ENCODE data around the gene RBM23. TPM values are rescaled to one million over a fixed set of nuclear protein-coding genes. Genes with fewer than 3 reads are reported as not detected.

RBM23 gene
- total RNA-seq, 4 donors from 2014 or later, result 41.7 to 694 (median 368) TPM

GRCh38 chr14:22852940-22853767 lies 65.8 kb downstream of the RBM23 start:
- TF ChIP-seq CTCF (IDR thresholded peaks at IDR 0.05; ENCODE audit: low read depth), result no peak

- TF ChIP-seq CTCF (IDR thresholded peaks at IDR 0.05; ENCODE audit: low read depth), result no peak
These were observed 66.4 kb downstream of the RBM23 start for GRCh38 chr14:22852599-22852939.

GRCh38 chr14:22850944-22851764 lies 67.8 kb downstream of the RBM23 start:
- TF ChIP-seq CTCF (IDR thresholded peaks at IDR 0.05; ENCODE audit: low read depth), result no peak

GRCh38 chr14:22849212-22849819 lies 69.6 kb downstream of the RBM23 start:
- no peak for TF ChIP-seq CTCF (IDR thresholded peaks at IDR 0.05; ENCODE audit: low read depth)

- no peak for TF ChIP-seq CTCF (IDR thresholded peaks at IDR 0.05; ENCODE audit: low read depth)
These were observed 70.4 kb downstream of the RBM23 start for GRCh38 chr14:22848351-22849164.

- no peak for TF ChIP-seq CTCF (IDR thresholded peaks at IDR 0.05; ENCODE audit: low read depth)
These were observed 71.1 kb downstream of the RBM23 start for GRCh38 chr14:22847661-22848341.
